Skeletal muscle tissue (tissue), 4 donors: ENCODE data around the gene ADRB2. TPM values are rescaled to one million over a fixed set of nuclear protein-coding genes. Genes with fewer than 3 reads are reported as not detected.

Experiments used
- H3K27ac ChIP-seq: one replicate; pipeline ENCODE4 v1.7.0; 2013; ENCODE audit warnings: mild to moderate bottlenecking, low read depth, low read length, inconsistent platforms
- H3K27me3 ChIP-seq, 3 donors: one replicate each; pipeline ENCODE4 v1.7.0; 2013; ENCODE audit warnings: low read length in 3 of 3; ENCODE audit not compliant: control insufficient read depth in 3 of 3, insufficient read depth in 3 of 3
- H3K36me3 ChIP-seq, 3 donors: one replicate each; pipeline ENCODE4 v1.7.0; 2013; ENCODE audit warnings: low read length in 3 of 3; ENCODE audit not compliant: control insufficient read depth in 3 of 3, insufficient read depth in 3 of 3
- H3K4me1 ChIP-seq, 3 donors: one replicate each; pipeline ENCODE4 v1.7.0; 2013; ENCODE audit warnings: low read length in 3 of 3, mild to moderate bottlenecking in 3 of 3; ENCODE audit not compliant: control insufficient read depth in 3 of 3, insufficient read depth in 3 of 3
- H3K4me3 ChIP-seq, 3 donors: one replicate each; pipeline ENCODE4 v1.7.0; 2013; ENCODE audit warnings: low read length in 3 of 3
- H3K9ac ChIP-seq, 3 donors: one replicate each; pipeline ENCODE4 v1.7.0; 2013; ENCODE audit warnings: low read length in 3 of 3, mild to moderate bottlenecking in 3 of 3, moderate library complexity in 2 of 3, low read depth in 1 of 3
- H3K9me3 ChIP-seq, 3 donors: one replicate each; pipeline ENCODE4 v1.7.0; 2013; ENCODE audit warnings: low read length in 3 of 3; ENCODE audit not compliant: control insufficient read depth in 3 of 3
- total RNA-seq: library from RNA; depleted of rRNA; stranded (reverse); fragments of >200 nt; gene quantifications from one replicate; pipeline ENCODE4 v1.2.3, GENCODE V29; 2014
- donor health status: Osteomylitis.

The ADRB2 gene
- total RNA-seq, 1 donor from 2014 or later: 3.1 TPM

DNA sequence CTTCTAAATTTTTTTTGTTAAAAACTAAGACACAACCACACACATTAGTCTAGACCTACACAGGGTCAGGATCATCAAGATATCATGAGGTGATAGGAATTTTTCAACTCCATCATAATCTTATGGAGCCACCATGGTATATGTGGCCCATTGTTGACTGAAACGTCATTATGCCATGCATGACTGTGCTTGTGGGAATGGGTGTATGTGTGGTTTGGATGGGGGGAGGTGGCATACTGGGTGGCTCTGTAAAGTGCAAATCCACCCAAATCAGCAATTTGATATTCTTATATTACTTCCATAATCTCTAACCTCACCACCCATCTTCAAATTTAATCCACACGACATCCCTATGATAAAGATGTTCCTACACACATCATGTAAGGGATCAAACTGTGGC is 21.0 kb downstream of the ADRB2 start:
- H3K9me3 ChIP-seq: no peaks in the 10 kb centered on the region
- H3K9ac ChIP-seq: no peak overlapping the region
- peaks cover 21 to 43% (median 31%) of the 10 kb centered on the region in 3 donors for H3K4me1 ChIP-seq
- H3K4me3 ChIP-seq: no peak overlapping the region
- H3K27ac ChIP-seq: no peak overlapping the region
- H3K36me3 ChIP-seq: peaks cover 0 to 7% (median 0%) of the 10 kb centered on the region in 3 donors
- no peaks in the 10 kb centered on the region for H3K27me3 ChIP-seq

DNA sequence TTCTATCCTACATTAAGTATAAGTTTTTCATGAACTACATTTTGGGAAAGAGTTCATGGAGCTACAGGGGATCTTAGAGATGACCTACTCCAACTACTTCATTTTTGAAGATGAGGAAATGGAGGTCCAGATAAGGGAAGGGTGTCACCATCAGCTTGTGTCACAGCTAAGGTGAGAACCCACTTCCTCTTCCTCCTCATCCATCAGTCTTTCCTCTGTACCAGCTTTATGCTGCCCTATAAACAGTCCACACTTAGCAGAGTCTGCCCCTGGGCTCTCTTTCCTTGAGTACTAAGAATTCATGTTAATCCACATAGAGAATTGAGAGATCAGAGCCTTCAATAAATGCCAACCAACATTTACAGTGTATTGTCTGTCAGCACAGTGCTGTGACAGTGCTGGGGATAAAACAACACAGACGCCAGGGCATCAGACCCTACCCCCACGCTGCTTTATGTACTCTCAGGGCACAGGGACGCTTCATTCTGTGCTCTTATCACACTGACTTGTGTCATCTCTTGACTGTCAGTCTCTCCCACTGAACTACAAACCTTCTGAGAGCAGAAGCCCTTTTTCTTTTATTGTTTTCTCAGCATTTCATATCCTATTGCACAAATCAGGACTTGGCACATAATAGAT is 22.1 kb downstream of the ADRB2 start:
- Histone ChIP-seq H3K27me3 (no peaks in the 10 kb centered on the region), H3K9ac (no peak overlapping the region), H3K4me1 (peaks cover 20 to 39% (median 22%) of the 10 kb centered on the region in 3 donors), H3K27ac (no peak overlapping the region), H3K36me3 (peaks cover 0 to 7% (median 0%) of the 10 kb centered on the region in 3 donors), H3K4me3 (no peak overlapping the region), H3K9me3 (no peaks in the 10 kb centered on the region)

DNA sequence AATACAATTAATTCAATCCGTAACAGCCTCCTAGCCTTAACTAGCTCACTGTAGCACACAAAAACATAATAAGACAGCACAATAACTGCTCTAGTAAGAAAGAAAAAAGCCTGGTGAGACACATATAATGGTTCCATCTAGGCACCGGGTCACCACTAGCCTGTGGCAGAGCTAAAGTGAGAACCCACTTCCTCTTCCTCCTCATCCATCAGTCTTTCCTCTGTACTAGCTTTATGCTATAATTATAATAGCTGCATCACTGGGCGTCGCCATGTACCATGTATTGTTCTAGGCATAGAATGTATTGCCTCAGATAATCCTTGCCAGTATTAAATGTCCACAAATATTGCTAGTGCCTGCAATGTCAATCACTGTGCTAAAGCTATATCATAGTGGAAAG is 23.1 kb downstream of the ADRB2 start:
- Histone ChIP-seq H3K27ac (no peak overlapping the region), H3K36me3 (peaks cover 0 to 7% (median 0%) of the 10 kb centered on the region in 3 donors), H3K9ac (no peak overlapping the region), H3K27me3 (no peaks in the 10 kb centered on the region), H3K4me1 (peaks cover 12 to 31% (median 15%) of the 10 kb centered on the region in 3 donors), H3K9me3 (no peaks in the 10 kb centered on the region), H3K4me3 (no peak overlapping the region)

DNA sequence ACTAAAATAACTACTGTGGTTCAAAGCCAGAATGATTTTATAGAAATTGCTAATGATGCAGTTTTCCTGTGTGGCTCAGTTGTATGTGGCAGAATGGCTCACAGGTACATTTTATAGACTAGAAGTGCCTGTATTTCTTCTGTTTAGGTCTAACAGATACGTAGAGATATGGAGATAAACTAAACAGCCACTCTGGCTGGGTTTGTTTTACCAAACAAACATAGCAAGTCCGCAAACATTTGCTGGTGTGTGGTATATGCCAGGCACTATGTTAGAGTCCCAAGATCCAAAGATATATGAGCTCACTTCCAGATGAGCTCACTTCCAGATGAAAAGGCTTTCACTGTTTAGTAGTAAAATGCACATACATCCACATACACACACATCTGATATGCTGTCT is 24.4 kb downstream of the ADRB2 start:
- peaks cover 0 to 7% (median 0%) of the 10 kb centered on the region in 3 donors for H3K36me3 ChIP-seq
- no peaks in the 10 kb centered on the region for H3K27me3 ChIP-seq
- H3K27ac ChIP-seq: no peak overlapping the region
- H3K4me1 ChIP-seq: peaks cover 20 to 39% (median 22%) of the 10 kb centered on the region in 3 donors
- no peaks in the 10 kb centered on the region for H3K9me3 ChIP-seq
- no peak overlapping the region for H3K9ac ChIP-seq
- H3K4me3 ChIP-seq: no peak overlapping the region

DNA sequence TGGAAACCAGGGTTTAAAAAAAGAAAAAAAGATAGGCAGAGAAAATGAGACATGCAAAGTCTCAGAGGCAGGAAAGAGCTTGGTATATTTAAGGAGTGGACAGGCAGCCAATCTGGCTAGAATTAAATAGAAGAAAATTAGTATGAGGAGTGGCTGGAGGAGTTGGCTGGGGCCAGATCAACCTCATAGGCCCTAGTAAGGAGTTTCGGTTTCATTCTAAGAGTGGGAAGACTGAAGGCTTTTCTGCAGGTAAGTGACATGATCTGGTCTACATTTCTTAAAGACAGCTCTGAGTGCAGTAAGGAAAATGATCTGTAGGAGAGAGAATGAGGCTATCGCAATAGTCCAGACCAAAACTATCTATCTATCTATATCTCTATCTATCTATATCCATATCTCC is 27.5 kb downstream of the ADRB2 start:
- H3K27me3 ChIP-seq: no peaks in the 10 kb centered on the region
- no peak overlapping the region for H3K27ac ChIP-seq
- peaks cover 0 to 7% (median 0%) of the 10 kb centered on the region in 3 donors for H3K36me3 ChIP-seq
- no peak overlapping the region for H3K9ac ChIP-seq
- no peak overlapping the region for H3K4me3 ChIP-seq
- H3K9me3 ChIP-seq: no peaks in the 10 kb centered on the region
- peaks cover 42 to 65% (median 42%) of the 10 kb centered on the region in 3 donors for H3K4me1 ChIP-seq

DNA sequence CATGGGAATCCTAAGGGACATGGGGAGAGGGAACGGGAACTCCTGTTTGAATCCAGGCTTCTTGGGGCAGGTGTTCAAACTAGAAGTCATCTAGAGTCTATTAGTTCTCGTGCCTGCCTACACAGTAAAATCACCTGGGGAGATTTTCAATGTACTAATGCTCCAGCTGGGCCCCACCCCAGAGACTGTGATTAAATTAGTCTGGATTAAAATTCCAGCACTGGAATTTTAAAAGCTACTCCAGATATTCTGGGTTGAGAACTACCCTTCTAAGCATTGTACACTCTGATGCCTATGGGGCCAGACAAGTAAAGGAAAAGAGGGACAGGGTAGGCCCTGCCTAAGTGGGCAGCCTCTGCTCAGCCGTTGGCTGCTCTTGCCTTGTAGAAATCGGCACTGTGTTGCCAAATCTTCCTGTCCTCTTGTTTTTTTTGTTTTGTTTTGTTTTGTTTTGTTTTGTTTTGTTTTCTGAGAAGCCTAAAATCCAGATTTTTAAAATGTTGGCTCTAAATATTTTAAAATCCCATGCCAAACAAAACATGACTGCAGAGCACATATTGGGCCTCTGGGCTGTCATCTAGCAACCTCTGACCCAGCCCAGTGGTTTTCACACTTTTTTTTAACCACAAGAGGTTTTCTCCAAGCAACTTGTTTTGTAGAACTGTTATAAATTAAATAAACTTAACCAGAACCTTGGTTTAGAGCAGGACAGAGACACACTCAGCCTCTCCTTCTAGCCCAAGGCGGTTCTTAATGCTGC is 29.0 kb downstream of the ADRB2 start:
- no peaks in the 10 kb centered on the region for H3K27me3 ChIP-seq
- H3K4me1 ChIP-seq: peaks cover 44 to 61% (median 45%) of the 10 kb centered on the region in 3 donors
- no peak overlapping the region for H3K27ac ChIP-seq
- H3K9me3 ChIP-seq: no peaks in the 10 kb centered on the region
- no peak overlapping the region for H3K4me3 ChIP-seq
- no peak overlapping the region for H3K9ac ChIP-seq
- peaks cover 0 to 7% (median 0%) of the 10 kb centered on the region in 3 donors for H3K36me3 ChIP-seq

DNA sequence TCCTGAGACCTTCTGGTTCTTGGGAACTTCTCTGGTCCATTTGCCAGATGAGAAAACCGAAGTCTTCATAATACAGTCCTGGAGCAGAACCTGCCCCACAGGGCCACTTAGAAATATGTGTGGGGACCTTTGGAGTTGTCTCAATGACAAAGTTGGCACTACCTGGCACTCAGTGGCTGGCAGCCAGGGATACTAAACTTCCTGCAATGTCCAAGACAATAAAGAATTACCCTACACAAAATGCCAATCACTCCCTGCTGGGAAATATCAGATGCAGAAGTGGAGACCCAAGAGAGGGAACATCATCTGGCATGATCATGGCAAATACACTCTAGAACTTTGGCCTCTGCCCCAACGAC is 29.6 kb downstream of the ADRB2 start:
- Histone ChIP-seq H3K9ac (no peak overlapping the region), H3K9me3 (no peaks in the 10 kb centered on the region), H3K27ac (no peak overlapping the region), H3K36me3 (peaks cover 0 to 7% (median 0%) of the 10 kb centered on the region in 3 donors), H3K27me3 (no peaks in the 10 kb centered on the region), H3K4me3 (no peak overlapping the region), H3K4me1 (peaks cover 45 to 63% (median 45%) of the 10 kb centered on the region in 3 donors)

DNA sequence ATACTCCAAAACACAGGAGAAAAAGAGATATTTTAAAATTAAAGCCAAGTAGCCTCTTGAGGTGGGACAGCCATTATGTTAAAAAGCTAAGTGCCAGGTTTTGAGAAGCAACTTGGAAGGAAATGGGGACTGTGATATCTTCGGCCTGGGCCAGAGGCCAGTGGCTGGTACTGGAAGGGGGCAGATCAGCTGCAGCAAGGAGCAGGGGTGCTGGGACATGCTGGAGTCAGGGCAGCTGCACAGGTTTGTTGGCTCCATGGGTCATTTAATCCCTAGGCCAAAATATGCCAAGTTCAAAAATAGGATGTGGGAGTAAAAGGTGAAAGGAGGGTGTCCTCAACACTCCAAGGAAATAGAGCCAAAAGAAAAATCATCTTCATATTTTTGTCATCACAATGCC is 30.0 kb downstream of the ADRB2 start:
- no peak overlapping the region for H3K27ac ChIP-seq
- H3K4me1 ChIP-seq: peaks cover 45 to 58% (median 45%) of the 10 kb centered on the region in 3 donors
- no peak overlapping the region for H3K9ac ChIP-seq

DNA sequence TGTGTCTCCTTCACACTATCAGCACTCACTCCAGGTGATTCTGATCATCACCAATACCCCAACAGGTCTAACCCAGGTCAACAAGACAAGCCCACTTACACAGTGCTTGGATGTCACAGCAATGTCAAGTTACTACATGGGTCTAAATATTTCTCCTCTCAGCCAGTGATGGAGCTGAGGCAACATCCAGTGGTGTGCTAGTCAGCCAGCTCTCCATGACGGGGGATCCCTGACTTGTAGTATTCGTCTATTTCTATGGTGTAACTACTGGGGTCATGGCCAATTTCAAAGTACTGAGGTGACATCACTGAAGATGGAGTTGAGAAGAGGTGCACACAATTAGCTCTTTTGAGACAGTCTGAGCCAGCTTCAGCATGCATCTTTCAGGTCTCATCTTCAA is 31.1 kb downstream of the ADRB2 start:
- Histone ChIP-seq H3K27ac (no peak overlapping the region), H3K4me1 (peaks cover 43 to 56% (median 45%) of the 10 kb centered on the region in 3 donors), H3K27me3 (no peaks in the 10 kb centered on the region), H3K36me3 (no peaks in the 10 kb centered on the region), H3K9ac (peak overlapping the region in 1 of 3 donors; percentile 28), H3K9me3 (no peaks in the 10 kb centered on the region), H3K4me3 (no peak overlapping the region)

More for the DNA sequence above, 30.0 kb downstream of the ADRB2 start:
- no peaks in the 10 kb centered on the region for H3K9me3 ChIP-seq
- no peaks in the 10 kb centered on the region for H3K27me3 ChIP-seq
- H3K4me3 ChIP-seq: peak overlapping the region in 1 of 3 donors; percentile 8
- peaks cover 0 to 3% (median 0%) of the 10 kb centered on the region in 3 donors for H3K36me3 ChIP-seq

DNA sequence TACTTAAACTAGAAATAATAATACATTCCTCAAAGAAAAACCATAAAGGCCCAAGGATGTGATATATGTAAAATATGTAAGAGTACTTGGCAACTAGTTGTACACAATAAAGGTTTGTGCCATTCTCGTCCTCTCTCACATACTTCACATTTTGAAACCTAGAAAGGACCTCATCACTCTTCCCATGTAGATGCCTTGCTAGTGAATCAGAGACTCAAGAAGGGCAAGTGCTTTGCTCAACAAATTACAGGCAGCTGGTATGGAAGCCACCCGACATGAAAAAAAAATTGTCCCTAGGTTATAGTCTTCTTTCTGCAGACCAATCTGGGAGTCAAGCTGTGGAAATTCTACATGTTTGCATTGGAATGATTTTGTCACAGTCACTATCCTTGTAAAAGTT is 31.7 kb downstream of the ADRB2 start:
- Histone ChIP-seq H3K27ac (peak overlapping the region; percentile 29), H3K27me3 (no peaks in the 10 kb centered on the region), H3K4me1 (peaks cover 41 to 56% (median 43%) of the 10 kb centered on the region in 3 donors), H3K9ac (no peak overlapping the region), H3K36me3 (no peaks in the 10 kb centered on the region), H3K4me3 (no peak overlapping the region), H3K9me3 (no peaks in the 10 kb centered on the region)
